LNCAP (cell line): ENCODE results near the gene ZNF155.

Source experiments
- CTCF ChIP-seq: fragments of 450-650 bp; IDR thresholded peaks from 2 replicates; pipeline ENCODE4 v1.5.1; 2017; ENCODE audit warnings: mild to moderate bottlenecking

Gene ZNF155

GRCh38 chr19:43983912-43984686, at the start of gene ZNF155:
Gene ZNF155, plus strand, starts transcription at chr19:43984188. Its CDS starts 4,356 bp downstream, at chr19:43988544.
- TF ChIP-seq CTCF = no peak

GRCh38 chr19:43934985-43935708, 48.8 kb upstream of the ZNF155 start, which contains the start of gene ZNF45:
Gene ZNF45, minus strand, starts transcription at chr19:43935282. Its CDS starts 13,097 bp downstream, at chr19:43922185.
- no peak for TF ChIP-seq CTCF

- TF ChIP-seq CTCF = no peak
These were observed 47.8 kb upstream of the ZNF155 start for GRCh38 chr19:43936188-43936587.

- TF ChIP-seq CTCF = no peak
These were observed 44.3 kb upstream of the ZNF155 start for GRCh38 chr19:43939557-43940260.

- no peak for TF ChIP-seq CTCF
These were observed 43.3 kb upstream of the ZNF155 start for GRCh38 chr19:43940719-43941118.

- TF ChIP-seq CTCF = no peak
These were observed 42.8 kb upstream of the ZNF155 start for GRCh38 chr19:43941209-43941608.

- peak; percentile 29; the same call in 1 of the 2 replicates for TF ChIP-seq CTCF
These were observed 32.9 kb upstream of the ZNF155 start, which contains the start of gene ZNF221 for GRCh38 chr19:43950834-43951645. Gene ZNF221, plus strand, starts transcription at chr19:43951228. Its CDS starts 11,499 bp downstream, at chr19:43962727.
